GM12873 (cell line): ENCODE data around the gene CHST12.

ENCODE experiments used
- CTCF ChIP-seq: IDR thresholded peaks from 2 replicates; pipeline ENCODE4 v1.5.1; 2012; ENCODE audit warnings: low read depth, mild to moderate bottlenecking, moderate library complexity, low read length, control low read depth; ENCODE audit not compliant: insufficient read depth; ENCODE audit errors: missing control alignments

CHST12 gene

GRCh38 chr7:2465928-2466327, 62.5 kb downstream of the CHST12 start:
- no peak for TF ChIP-seq CTCF

GRCh38 chr7:2466675-2467074, 63.3 kb downstream of the CHST12 start:
- no peak for TF ChIP-seq CTCF

- TF ChIP-seq CTCF, result no peak
These were observed 64.8 kb downstream of the CHST12 start for GRCh38 chr7:2468227-2468626.

GRCh38 chr7:2470204-2471021, 67.0 kb downstream of the CHST12 start:
- no peak for TF ChIP-seq CTCF

GRCh38 chr7:2471022-2471329, 67.6 kb downstream of the CHST12 start:
- TF ChIP-seq CTCF, result no peak

GRCh38 chr7:2471396-2471795, 68.0 kb downstream of the CHST12 start:
- no peak for TF ChIP-seq CTCF

GRCh38 chr7:2472739-2473138, 69.3 kb downstream of the CHST12 start:
- peak; percentile 13 for TF ChIP-seq CTCF
